Panc1 (cell line): ENCODE data around the gene ELMO1. TPM values are rescaled to one million over a fixed set of nuclear protein-coding genes. Genes with fewer than 3 reads are reported as not detected.

ENCODE experiments used
- ATAC-seq: fragments of 200-7000 bp; cut with Tn5 transposase; 2 replicates; pipeline ENCODE4 v1.9.1; 2020; ENCODE audit warnings: mild to moderate bottlenecking, moderate library complexity
- BruUV-seq: library from RNA; stranded (reverse); fragments of 400-500 nt; replicated peaks from 2 replicates; lab custom pipeline; 2021; lab: Mats Ljungman, UMichigan
- CTCF ChIA-PET: fragments of 300-600 bp; sonication (Branson Sonifier 250); formaldehyde crosslinking; loops from one replicate; lab custom pipeline; 2022; ENCODE audit warnings: antibody characterized with exemption; lab: Charles Lee
- POLR2A ChIA-PET: fragments of 300-600 bp; sonication (Branson Sonifier 250); formaldehyde crosslinking; loops from one replicate; lab custom pipeline; 2022; ENCODE audit warnings: antibody characterized with exemption; lab: Charles Lee
- DNase-seq: peaks from one replicate; pipeline ENCODE4 v3.0.0-alpha.2; 2010; ENCODE audit warnings: low read depth, low spot score
- H3K27ac ChIP-seq: 2 replicates; pipeline ENCODE4 v1.5.1; 2011; ENCODE audit warnings: mild to moderate bottlenecking, low read length, inconsistent platforms
- H3K27me3 ChIP-seq: fragments of 200-500 bp; sonication (Bioruptor generic); 2 replicates; pipeline ENCODE4 v1.6.0; 2014; ENCODE audit warnings: low read length, inconsistent platforms; ENCODE audit not compliant: control insufficient read depth, insufficient read depth
- H3K36me3 ChIP-seq: fragments of 200-500 bp; sonication (Bioruptor generic); 2 replicates; pipeline ENCODE4 v1.5.1; 2014; ENCODE audit warnings: inconsistent platforms, mild to moderate bottlenecking, low read length, moderate library complexity; ENCODE audit not compliant: control insufficient read depth, insufficient read depth
- H3K4me1 ChIP-seq: 2 replicates; pipeline ENCODE4 v1.5.1; 2011; ENCODE audit warnings: inconsistent platforms, mild to moderate bottlenecking, low read length, moderate library complexity; ENCODE audit not compliant: control insufficient read depth, insufficient read depth
- H3K4me3 ChIP-seq, 2 experiments: 2 replicates each; pipeline ENCODE4 v1.5.1; 2011 to 2012; ENCODE audit warnings: low read depth in 2 of 2, low read length in 2 of 2, mild to moderate bottlenecking in 2 of 2, inconsistent platforms in 1 of 2, moderate library complexity in 1 of 2
- H3K9me3 ChIP-seq: fragments of 200-500 bp; sonication (Bioruptor generic); 2 replicates; pipeline ENCODE4 v1.5.1; 2014; ENCODE audit warnings: low read depth, mild to moderate bottlenecking, inconsistent platforms, low read length, moderate library complexity; ENCODE audit not compliant: control insufficient read depth, insufficient read depth
- POLR2AphosphoS5 ChIP-seq: IDR thresholded peaks from 2 replicates; pipeline ENCODE4 v1.6.1; 2012; ENCODE audit warnings: mild to moderate bottlenecking, low read depth, low read length, moderate library complexity
- REST ChIP-seq, 2 experiments: IDR thresholded peaks; 2 replicates each; pipeline ENCODE4 v1.6.1; 2011 to 2012; ENCODE audit warnings: low read depth in 2 of 2, control low read depth in 1 of 2, low read length in 1 of 2, mild to moderate bottlenecking in 1 of 2, moderate library complexity in 1 of 2; ENCODE audit not compliant: insufficient read depth in 1 of 2
- SIN3A ChIP-seq: IDR thresholded peaks from 2 replicates; pipeline ENCODE4 v1.6.1; 2012; ENCODE audit warnings: low read depth, mild to moderate bottlenecking, low read length, moderate library complexity, borderline replicate concordance; ENCODE audit not compliant: insufficient read depth
- TCF7L2 ChIP-seq: IDR thresholded peaks from 2 replicates; pipeline ENCODE4 v1.6.1; 2011; ENCODE audit warnings: mild to moderate bottlenecking, low read depth, low read length, inconsistent platforms
- in situ Hi-C: cut with HindIII; loops from 2 replicates; pipeline ENCODE4 v1.10.0; 2016; ENCODE audit warnings: low sequenced_read_pairs, low pct_unique_long_range_greater_than_20kb
- intact Hi-C: fragments of 100-400 bp; cut with micrococcal nuclease; formaldehyde crosslinking; loops from one replicate; pipeline ENCODE4 v1.10.0; 2022; ENCODE audit not compliant: unreplicated experiment
- total RNA-seq: library from RNA; stranded (reverse); gene quantifications from one replicate; pipeline ENCODE4 v1.2.1, GENCODE V29; 2021; ENCODE audit not compliant: unreplicated experiment
- TF ChIP-seq, protein P1 (sequence below): fragments of 450-650 bp; IDR thresholded peaks from 2 replicates; pipeline ENCODE4 v1.5.1; 2017; ENCODE audit warnings: mild to moderate bottlenecking

The ELMO1 gene
- total RNA-seq, 1 experiment from 2014 or later, result 0.80 TPM

DNA sequence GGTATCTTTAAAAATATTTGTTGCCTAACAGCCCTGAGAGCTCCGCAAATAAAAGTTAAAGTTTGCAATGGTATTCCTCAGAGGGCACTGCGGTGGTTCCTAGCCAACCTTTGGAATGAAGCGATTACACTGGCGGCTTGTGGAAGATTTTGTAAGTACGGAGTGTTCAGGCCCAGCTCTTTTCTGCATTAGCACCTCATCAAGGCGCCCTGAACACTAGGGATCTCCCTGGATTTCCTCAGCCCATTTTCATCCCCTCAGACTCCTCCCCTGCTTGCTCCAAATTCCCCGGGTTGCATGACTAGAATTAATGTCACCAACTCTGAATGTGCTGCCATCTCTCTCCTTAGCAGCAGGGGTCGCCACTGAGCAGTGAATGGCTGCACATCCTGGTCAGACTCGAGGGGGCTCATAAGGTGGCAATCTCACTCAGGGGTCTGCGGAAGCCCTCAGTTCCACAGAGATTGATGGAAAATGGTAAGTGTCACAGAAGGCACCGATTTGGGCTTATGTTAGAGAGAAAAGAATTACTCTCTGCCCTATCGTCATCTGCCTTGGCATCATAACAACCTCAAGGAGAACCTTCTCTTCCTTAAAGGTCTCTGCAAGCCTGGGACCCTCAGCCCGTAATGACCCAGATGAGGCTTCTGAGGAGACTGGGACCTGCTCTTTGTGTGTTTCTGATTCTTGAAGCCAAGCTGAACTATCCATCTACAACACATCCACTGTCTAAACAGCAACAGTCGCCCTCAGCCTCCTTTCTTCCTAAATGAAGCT lies 461.5 kb downstream of the ELMO1 start:
- DNase-seq, result peak; percentile 27
- intact Hi-C loops, result loop anchor here (5.0 kb wide), 1 partner anchor 195 kb away; no protein-coding TSS in a partner anchor
- peaks cover 3% of the 10 kb centered on the region; the same call in 1 of the 2 replicates for H3K4me1 ChIP-seq
- ATAC-seq, result peak; percentile 82
- BruUV-seq, result no TSS peak
- TF ChIP-seq, protein P1, sequence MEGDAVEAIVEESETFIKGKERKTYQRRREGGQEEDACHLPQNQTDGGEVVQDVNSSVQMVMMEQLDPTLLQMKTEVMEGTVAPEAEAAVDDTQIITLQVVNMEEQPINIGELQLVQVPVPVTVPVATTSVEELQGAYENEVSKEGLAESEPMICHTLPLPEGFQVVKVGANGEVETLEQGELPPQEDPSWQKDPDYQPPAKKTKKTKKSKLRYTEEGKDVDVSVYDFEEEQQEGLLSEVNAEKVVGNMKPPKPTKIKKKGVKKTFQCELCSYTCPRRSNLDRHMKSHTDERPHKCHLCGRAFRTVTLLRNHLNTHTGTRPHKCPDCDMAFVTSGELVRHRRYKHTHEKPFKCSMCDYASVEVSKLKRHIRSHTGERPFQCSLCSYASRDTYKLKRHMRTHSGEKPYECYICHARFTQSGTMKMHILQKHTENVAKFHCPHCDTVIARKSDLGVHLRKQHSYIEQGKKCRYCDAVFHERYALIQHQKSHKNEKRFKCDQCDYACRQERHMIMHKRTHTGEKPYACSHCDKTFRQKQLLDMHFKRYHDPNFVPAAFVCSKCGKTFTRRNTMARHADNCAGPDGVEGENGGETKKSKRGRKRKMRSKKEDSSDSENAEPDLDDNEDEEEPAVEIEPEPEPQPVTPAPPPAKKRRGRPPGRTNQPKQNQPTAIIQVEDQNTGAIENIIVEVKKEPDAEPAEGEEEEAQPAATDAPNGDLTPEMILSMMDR, result peak; percentile 91
- TF ChIP-seq POLR2AphosphoS5, result no peak
- TF ChIP-seq TCF7L2, result no peak
- no peaks in the 10 kb centered on the region for H3K9me3 ChIP-seq
- H3K36me3 ChIP-seq, result no peaks in the 10 kb centered on the region
- 0 out of 2 replicates have a peak overlapping the region, but pooled peaks have one; percentile 34 for H3K27ac ChIP-seq
- no peaks in the 10 kb centered on the region for H3K27me3 ChIP-seq
- in situ Hi-C loops, result no loop called here
- no peak overlapping the region for H3K4me3 ChIP-seq
- ChIA-PET CTCF (interaction anchor here (1.3 kb wide), 1 partner anchor 20 kb away, joined by 3 read pairs; no protein-coding TSS in a partner anchor), POLR2A (no interaction called here)

DNA sequence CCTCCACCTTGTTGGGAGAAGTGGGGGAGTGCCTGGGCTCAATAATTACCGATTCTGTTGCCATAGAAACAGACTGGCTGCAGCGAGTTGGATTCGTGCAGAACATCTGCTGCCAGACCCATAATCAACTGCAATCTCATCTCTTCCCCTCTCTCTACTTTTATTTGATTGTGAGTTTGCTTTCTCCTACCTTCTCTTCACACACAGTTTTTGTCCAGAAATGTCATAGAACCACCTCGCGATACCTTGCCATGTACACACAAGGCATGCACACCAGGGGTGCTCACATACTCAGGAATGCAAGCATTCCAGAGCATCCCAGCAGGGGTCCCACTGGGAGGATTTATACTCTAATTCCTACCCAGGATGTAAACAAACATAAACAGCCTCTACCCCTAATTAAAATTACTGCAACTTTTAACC lies 462.1 kb downstream of the ELMO1 start:
- Histone ChIP-seq H3K27me3 (no peaks in the 10 kb centered on the region), H3K4me3 (no peak overlapping the region), H3K36me3 (no peaks in the 10 kb centered on the region), H3K9me3 (no peaks in the 10 kb centered on the region), H3K27ac (peak overlapping the region; percentile 34; the same call in 1 of the 2 replicates), H3K4me1 (peaks cover 3% of the 10 kb centered on the region; the same call in 1 of the 2 replicates)
- in situ Hi-C loops, result no loop called here
- intact Hi-C loops, result loop anchor here (5.0 kb wide), 1 partner anchor 196 kb away; no protein-coding TSS in a partner anchor
- TF ChIP-seq TCF7L2, result no peak
- TF ChIP-seq, protein P1, result no peak
- ATAC-seq, result peak; percentile 73
- CTCF ChIA-PET, result interaction anchor here (0.6 to 1.3 kb wide), 2 partner anchors 19 to 251 kb away, joined by 3 read pairs; no protein-coding TSS in a partner anchor
- POLR2A ChIA-PET, result interaction anchor here (1.0 kb wide), 1 partner anchor 10 kb away, joined by 3 read pairs; no protein-coding TSS in a partner anchor
- BruUV-seq, result no TSS peak
- no peak for DNase-seq

- no peak for ATAC-seq
- Histone ChIP-seq H3K27ac (no peak overlapping the region; the same call in 1 of the 2 replicates), H3K36me3 (no peaks in the 10 kb centered on the region), H3K9me3 (no peaks in the 10 kb centered on the region), H3K27me3 (no peaks in the 10 kb centered on the region), H3K4me3 (peak overlapping the region in 1 of 2 experiments; percentile 4; a peak in 1 of 4 replicates), H3K4me1 (peaks cover 3% of the 10 kb centered on the region; the same call in 1 of the 2 replicates)
- intact Hi-C loops (loop anchor here (5.0 kb wide), 1 partner anchor 196 kb away; no protein-coding TSS in a partner anchor), in situ Hi-C loops (no loop called here)
- no TSS peak for BruUV-seq
- DNase-seq, result no peak
- CTCF ChIA-PET, result interaction anchor here (0.6 to 1.3 kb wide), 3 partner anchors 19 to 250 kb away, joined by 3 read pairs; no protein-coding TSS in a partner anchor
- POLR2A ChIA-PET, result interaction anchor here (0.5 to 1.0 kb wide), 2 partner anchors 10 to 481 kb away, joined by 3 read pairs; no protein-coding TSS in a partner anchor
- TF ChIP-seq SIN3A (no peak), REST (IDR thresholded peaks at IDR 0.05; ENCODE audit: insufficient read depth in 1 of 2, low read depth in 2 of 2, low read length in 1 of 2) (no peak)
- TF ChIP-seq, protein P1, result no peak
Measured at GRCh38 chr7:36985866-36986400, 462.7 kb downstream of the ELMO1 start.
